ENCODE data around the gene CTBP1. TPM values are rescaled to one million over a fixed set of nuclear protein-coding genes. Genes with fewer than 3 reads are reported as not detected.

CTBP1 gene
- total RNA-seq, 1 experiment from 2014 or later, result 184 TPM

- peaks cover 4% of the 10 kb centered on the region; the same call in 1 of the 2 replicates for H3K36me3 ChIP-seq (ENCODE audit: control insufficient read depth, insufficient read depth, low read length)
- H3K4me3 Mint-ChIP-seq (ENCODE audit: unreplicated experiment), result no peak overlapping the region
- ChIA-PET POLR2A (no interaction called here), CTCF (no interaction called here)
- no TSS peak for BruUV-seq (replicated peaks)
- DNase-seq, result no peak
- no peak overlapping the region for H3K4me3 ChIP-seq (ENCODE audit: low read depth, low read length)
- H3K4me1 Mint-ChIP-seq (ENCODE audit: low read depth, unreplicated experiment), result peaks cover 7% of the 10 kb centered on the region
- H3K9me3 Mint-ChIP-seq (ENCODE audit: unreplicated experiment), result peaks cover 36% of the 10 kb centered on the region
- no peaks in the 10 kb centered on the region for H3K27me3 ChIP-seq (replicated peaks; ENCODE audit: control insufficient read depth, insufficient read depth, low read length)
- intact Hi-C loops (cut with micrococcal nuclease; ENCODE audit: unreplicated experiment), result no loop called here
- no peak for TF ChIP-seq CTCF (IDR thresholded peaks at IDR 0.05; ENCODE audit: insufficient read depth in 1 of 2, low read depth in 1 of 2, low read length in 1 of 2, severe bottlenecking in 1 of 2, unreplicated experiment in 1 of 2)
- no peak overlapping the region for H3K27ac Mint-ChIP-seq (ENCODE audit: unreplicated experiment)
- peaks cover 5% of the 10 kb centered on the region; the same call in 1 of the 2 replicates for H3K4me1 ChIP-seq
- no peaks in the 10 kb centered on the region for H3K27me3 Mint-ChIP-seq (ENCODE audit: insufficient read depth, unreplicated experiment)
- H3K36me3 Mint-ChIP-seq (ENCODE audit: insufficient read depth, unreplicated experiment), result peaks cover 20% of the 10 kb centered on the region
- peaks cover 19% of the 10 kb centered on the region for H3K9me3 ChIP-seq
Measured at GRCh38 chr4:1253831-1254230, 4.9 kb upstream of the CTBP1 start.

DNA sequence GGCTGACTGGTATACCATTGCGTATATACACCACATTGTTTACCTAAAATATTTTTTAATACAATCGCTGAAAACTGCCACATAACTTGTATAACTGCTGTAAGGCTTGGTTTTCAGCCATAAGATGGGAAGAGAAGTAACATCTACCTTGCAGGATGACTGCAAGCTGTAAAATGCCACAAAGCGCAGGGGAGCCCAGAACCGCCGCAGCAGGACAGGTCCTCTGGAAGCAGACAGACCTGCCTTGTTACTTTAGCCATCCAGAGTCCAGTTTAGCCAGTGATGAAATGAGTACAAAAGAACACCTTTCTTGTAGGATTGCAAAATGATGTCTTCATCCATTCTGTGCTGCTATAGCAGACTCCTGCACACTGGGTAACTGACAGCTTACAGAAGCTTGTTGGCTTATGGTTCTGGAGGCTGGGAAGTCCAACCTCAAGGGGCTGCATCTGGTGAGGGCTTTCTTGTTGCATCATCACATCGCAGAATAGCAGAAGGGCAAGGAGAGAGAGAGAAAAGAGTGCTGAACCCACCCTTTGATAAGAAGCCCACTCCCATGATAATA, 4.1 kb upstream of the CTBP1 start:
- TF ChIP-seq CTCF (IDR thresholded peaks at IDR 0.05; ENCODE audit: insufficient read depth in 1 of 2, low read depth in 1 of 2, low read length in 1 of 2, severe bottlenecking in 1 of 2, unreplicated experiment in 1 of 2), result no peak
- intact Hi-C loops (cut with micrococcal nuclease; ENCODE audit: unreplicated experiment), result no loop called here
- Mint-ChIP-seq H3K4me1 (ENCODE audit: low read depth, unreplicated experiment) (peaks cover 7% of the 10 kb centered on the region), H3K9me3 (ENCODE audit: unreplicated experiment) (peaks cover 36% of the 10 kb centered on the region), H3K27ac (ENCODE audit: unreplicated experiment) (no peak overlapping the region), H3K4me3 (ENCODE audit: unreplicated experiment) (no peak overlapping the region), H3K36me3 (ENCODE audit: insufficient read depth, unreplicated experiment) (peaks cover 20% of the 10 kb centered on the region), H3K27me3 (ENCODE audit: insufficient read depth, unreplicated experiment) (no peaks in the 10 kb centered on the region)
- H3K36me3 ChIP-seq (ENCODE audit: control insufficient read depth, insufficient read depth, low read length), result peaks cover 4% of the 10 kb centered on the region; the same call in 1 of the 2 replicates
- no TSS peak for BruUV-seq (replicated peaks)
- H3K4me3 ChIP-seq (ENCODE audit: low read depth, low read length), result no peak overlapping the region
- no peaks in the 10 kb centered on the region for H3K27me3 ChIP-seq (replicated peaks; ENCODE audit: control insufficient read depth, insufficient read depth, low read length)
- DNase-seq, result no peak
- ChIA-PET CTCF (no interaction called here), POLR2A (no interaction called here)
- H3K4me1 ChIP-seq, result peaks cover 5% of the 10 kb centered on the region; the same call in 1 of the 2 replicates
- peaks cover 17% of the 10 kb centered on the region for H3K9me3 ChIP-seq

GRCh38 chr4:1251773-1252066, 2.8 kb upstream of the CTBP1 start:
- Histone ChIP-seq H3K36me3 (ENCODE audit: control insufficient read depth, insufficient read depth, low read length) (peaks cover 4% of the 10 kb centered on the region; the same call in 1 of the 2 replicates), H3K27me3 (replicated peaks; ENCODE audit: control insufficient read depth, insufficient read depth, low read length) (no peaks in the 10 kb centered on the region), H3K9me3 (peaks cover 14% of the 10 kb centered on the region; the same call in 1 of the 2 replicates), H3K4me1 (peaks cover 11% of the 10 kb centered on the region), H3K4me3 (ENCODE audit: low read depth, low read length) (no peak overlapping the region)
- Mint-ChIP-seq H3K9me3 (ENCODE audit: unreplicated experiment) (peaks cover 36% of the 10 kb centered on the region), H3K27me3 (ENCODE audit: insufficient read depth, unreplicated experiment) (no peaks in the 10 kb centered on the region), H3K4me3 (ENCODE audit: unreplicated experiment) (no peak overlapping the region), H3K4me1 (ENCODE audit: low read depth, unreplicated experiment) (peaks cover 7% of the 10 kb centered on the region), H3K27ac (ENCODE audit: unreplicated experiment) (no peak overlapping the region), H3K36me3 (ENCODE audit: insufficient read depth, unreplicated experiment) (peaks cover 20% of the 10 kb centered on the region)
- BruUV-seq (replicated peaks), result no TSS peak
- ChIA-PET POLR2A (no interaction called here), CTCF (no interaction called here)
- DNase-seq, result no peak
- intact Hi-C loops (cut with micrococcal nuclease; ENCODE audit: unreplicated experiment), result no loop called here
- no peak for TF ChIP-seq CTCF (IDR thresholded peaks at IDR 0.05; ENCODE audit: insufficient read depth in 1 of 2, low read depth in 1 of 2, low read length in 1 of 2, severe bottlenecking in 1 of 2, unreplicated experiment in 1 of 2)

Measured in Caco-2 (cell line).